Measurements from ENCODE around the gene CHCHD3.
"Not testable (repeated sequence)": the region's sequence is repeated elsewhere in the genome, so short reads cannot be mapped to it uniquely, and the experiment has no call there.

CHCHD3 gene

DNA sequence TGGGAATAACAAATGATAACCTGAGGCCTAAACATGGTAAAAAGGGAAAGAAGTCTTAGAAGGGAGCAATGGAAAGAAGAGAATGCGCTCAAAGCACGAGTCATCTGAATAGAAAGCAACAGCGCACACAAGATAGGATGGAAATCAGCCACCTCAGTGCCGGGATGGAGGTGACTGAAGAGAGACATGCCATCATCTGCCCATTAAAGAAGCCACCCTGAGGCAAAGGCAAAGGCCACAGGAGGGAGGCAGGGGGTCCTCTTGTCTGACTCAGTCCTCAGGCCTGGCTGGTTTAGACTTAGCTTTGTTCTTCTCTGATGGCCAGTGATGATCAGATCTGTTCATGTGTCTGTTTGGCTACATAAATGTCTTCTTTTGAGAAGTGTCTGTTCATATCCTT is 180.6 kb downstream of the CHCHD3 start:
- no peak for DNase-seq (ENCODE audit: low spot score)

DNA sequence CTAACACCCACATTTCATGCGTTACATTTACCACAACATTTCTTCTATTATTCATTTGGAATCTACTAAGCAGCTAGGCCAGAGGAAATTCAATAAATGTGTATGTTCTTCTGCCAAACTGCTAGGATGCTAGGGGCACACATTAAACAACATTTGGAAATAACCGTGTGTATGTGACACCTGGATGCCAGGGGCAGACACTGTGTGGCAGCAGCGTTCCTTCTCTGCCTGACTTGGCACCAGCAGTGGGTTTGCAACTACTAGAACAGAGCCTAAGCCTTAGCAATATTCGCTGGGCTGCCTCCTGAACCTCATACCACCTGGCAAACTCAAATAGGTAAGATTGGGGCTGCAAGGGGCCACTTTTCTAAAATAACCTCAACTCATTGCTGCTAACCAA is 182.1 kb downstream of the CHCHD3 start:
- no peak for DNase-seq (ENCODE audit: low spot score)

DNA sequence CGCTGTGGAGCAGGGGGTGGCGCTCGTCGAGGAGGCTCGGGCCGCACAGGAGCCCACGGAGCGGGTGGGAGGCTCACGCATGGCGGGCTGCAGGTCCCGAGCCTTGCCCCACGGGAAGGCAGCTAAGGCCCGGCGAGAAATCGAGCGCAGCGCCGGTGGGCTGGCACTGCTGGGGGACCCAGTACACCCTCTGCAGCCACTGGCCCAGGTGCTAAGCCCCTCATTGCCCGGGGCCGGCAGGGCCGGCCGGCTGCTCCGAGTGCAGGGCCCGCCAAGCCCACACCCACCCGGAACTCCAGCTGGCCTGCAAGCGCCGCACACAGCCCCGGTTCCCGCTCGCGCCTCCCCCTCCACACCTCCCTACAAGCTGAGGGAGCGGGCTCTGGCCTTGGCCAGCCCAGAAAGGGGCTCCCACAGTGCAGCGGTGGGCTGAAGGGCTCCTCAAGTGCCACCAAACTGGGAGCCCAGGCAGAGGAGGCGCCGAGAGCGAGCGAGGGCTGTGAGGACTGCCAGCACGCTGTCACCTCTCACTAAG is 183.2 kb downstream of the CHCHD3 start:
- DNase-seq (ENCODE audit: low spot score), result not testable (repeated sequence)

DNA sequence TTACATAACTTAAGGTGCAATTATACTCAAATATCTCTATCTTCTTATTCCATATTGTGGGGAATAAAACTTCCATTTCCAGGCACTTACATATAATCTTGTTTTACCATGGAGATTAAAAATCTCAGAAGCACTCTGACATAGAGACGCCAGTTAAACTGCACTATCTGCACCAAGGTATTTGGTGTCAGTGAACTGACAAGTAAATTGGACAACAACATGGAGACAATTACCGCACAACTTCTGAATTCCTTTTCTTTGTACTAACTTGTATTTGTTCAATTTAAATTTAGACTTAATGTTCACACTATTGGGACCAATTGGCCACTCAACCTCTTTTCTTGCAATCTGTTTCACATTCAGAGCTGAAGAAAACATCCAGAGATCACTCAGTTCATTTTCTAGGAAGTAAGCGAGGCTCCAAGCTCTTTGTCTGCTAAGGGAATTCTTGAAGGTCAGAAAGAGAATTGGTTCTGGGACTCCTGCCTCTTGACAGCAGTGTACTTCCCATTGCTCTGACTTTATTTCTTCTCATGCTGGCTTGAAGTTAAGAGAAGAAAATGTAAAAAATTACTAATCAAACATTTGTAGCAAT is 184.7 kb downstream of the CHCHD3 start:
- no peak for DNase-seq (ENCODE audit: low spot score)

DNA sequence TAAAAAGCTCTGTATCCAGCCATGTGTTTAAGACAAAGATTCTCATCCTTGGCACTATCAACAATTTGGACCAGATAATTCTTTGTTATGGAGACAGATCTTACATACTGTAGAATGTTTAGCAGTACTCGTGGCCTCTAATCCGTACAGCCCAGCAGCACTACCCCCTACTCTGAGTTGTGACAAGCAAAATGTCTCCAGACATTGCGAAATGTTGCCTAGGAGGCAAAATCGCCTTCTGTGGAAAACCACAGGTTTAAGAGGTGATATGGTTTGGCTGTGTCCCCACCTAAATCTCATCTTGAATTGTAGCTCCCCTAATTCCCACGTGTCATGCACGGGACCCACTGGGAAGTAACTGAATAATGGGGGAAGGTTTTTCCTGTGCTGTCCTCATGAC is 186.7 kb downstream of the CHCHD3 start:
- DNase-seq (ENCODE audit: low spot score), result no peak

DNA sequence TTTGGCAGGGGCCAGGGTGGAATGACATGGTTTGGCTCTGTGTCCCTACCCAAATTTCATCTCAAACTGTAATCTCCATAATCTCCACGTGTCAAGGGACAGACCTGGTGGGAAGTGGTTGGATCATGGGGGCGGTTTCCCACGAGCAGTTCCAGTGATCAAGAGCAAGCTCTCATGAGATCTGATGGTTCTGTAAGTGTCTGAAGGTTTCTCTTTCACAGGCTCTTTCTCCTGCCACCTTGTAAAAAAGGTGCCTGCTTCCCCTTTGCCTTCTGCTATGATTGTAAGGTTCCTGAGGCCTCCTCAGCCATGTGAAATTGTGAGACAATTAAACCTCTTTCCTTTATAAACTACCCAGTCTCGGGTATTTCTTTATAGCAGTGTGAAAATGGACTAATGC is 188.3 kb downstream of the CHCHD3 start:
- DNase-seq (ENCODE audit: low spot score), result no peak

DNA sequence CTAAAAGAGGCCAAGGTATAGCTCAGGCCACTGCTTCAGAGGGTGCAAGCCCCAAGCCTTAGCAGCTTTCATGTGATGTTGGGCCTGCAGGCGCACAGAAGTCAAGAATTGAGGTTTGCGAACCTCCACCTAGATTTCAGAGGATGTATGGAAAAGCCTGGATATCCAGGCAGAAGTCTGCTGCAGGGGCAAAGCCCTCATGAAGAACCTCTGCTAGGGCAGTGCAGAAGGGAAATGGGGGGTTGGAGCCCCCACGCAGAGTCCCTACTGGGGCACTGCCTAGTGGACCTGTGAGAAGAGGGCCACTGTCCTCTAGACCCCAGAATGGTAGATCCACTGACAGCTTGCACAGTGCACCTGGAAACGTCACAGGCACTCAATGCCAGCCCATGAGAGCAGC is 189.1 kb downstream of the CHCHD3 start:
- DNase-seq (ENCODE audit: low spot score), result not testable (repeated sequence)

DNA sequence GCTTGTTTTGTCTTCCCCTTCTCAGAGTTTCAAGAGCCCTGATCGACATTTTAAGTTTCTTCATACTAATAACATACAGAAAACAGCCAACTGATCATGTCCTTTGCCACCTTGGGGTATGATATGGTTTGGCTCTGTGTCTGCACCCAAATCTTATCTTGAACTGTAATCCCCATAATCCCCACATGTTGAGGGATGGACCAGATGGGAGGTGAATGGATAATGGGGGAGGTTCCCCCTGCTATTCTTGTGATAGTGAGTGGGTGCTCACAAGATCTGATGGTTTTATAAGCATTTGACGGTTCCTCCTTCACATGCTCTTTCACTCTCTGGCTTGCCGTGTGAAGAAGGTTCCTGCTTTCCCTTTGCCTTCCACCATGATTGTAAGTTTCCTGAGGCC is 190.3 kb downstream of the CHCHD3 start:
- DNase-seq (ENCODE audit: low spot score), result no peak

DNA sequence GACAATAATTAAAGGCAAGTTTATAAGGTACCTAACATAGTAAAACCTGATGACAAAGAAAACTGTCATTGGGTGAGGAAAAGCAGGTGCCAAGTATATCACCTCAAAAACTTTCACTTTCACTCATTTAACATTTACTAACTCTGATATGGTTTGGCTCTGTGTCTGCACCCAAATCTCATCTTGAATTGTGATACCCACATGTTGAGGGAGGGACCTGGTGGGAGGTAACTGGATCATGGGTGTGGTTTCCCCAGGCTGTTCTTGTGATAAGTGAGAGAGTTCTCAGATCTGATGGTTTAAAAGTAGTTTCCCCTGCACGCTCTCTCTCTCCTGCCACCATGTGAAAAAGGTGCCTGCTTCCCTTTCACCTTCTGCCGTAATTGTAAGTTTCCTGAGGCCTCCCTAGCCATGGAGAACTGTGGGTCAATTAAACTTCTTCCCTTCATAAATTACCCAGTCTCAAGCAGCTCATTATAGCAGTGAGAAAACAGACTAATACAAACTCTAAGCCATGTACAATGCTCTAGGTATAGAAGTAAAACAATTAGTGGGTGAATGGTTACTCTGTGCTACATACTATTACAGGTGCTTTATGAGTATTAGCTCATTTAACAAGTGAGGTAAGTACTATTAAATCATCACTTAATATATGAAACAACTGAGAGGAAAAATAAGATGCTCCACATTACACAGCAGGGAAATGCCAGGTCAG is 199.0 kb downstream of the CHCHD3 start:
- DNase-seq (ENCODE audit: low spot score), result no peak

DNA sequence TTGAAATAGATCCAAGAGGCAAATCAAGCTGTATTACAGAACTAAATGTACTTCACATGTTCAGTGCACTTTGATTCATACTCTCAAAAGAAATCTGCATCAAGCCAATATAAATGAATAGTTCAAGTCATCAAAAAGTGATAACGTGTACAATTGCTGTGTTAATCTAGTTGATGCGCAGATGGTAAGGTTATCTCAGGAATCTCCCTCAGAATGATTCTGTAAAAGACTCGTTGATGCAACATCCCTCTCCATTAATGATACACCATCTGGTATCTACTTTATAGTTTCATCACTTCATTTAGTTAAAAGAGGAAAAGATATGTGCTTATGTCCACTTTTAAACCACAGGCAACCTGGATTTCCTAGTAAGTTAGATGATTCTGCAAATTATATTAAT is 200.6 kb downstream of the CHCHD3 start:
- no peak for DNase-seq (ENCODE audit: low spot score)

DNA sequence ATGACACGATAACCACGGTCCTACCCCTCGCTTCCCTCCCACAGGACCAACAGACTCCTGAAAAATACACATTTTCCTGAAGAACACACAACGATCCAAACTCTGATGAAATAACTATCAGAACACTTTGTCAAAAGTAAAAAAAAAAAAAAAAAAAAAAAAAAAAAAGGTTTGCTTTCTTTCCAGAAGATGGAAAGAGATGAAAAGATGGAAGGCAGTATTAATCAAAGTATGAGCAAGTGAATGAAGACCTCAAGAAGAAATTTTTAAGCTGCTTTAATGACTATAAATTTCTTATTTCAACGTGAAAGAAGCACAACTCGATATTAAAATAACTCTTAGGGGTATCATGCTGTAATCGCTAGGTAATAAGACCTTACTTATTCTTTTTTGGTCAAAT is 202.3 kb downstream of the CHCHD3 start:
- DNase-seq (ENCODE audit: low spot score), result no peak

DNA sequence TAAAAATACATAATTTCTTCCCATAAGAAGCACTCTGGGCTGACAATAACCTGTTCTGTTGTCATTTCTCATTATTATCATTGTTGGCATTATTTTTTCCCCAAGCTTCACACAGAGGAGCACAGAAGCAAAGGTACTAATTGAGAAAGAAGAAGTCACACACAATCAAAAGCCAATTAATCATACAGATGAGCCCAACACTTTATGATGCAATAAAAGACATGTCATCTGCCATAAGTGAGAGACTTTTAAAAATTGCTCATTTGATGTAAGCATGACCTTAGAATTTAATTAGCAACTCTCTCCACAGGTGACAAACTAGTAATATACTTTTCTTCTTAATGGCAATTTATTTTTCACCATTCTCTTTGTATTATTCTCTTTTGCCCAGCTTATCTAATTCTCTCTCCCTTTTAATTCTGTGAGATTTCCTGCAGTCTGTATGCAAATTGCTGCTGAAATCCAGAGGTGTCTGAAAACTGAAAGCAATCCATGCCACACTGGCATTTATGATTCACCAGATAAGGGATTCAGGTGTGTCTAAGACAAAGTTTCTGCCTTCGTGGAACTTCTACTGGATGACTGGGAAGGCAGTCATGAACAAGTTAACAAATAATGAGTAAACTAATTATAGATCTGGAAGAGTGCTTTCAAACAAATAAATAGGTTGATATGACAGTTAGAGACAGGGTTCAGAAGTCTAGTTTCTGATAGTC is 203.5 kb downstream of the CHCHD3 start:
- no peak for DNase-seq (ENCODE audit: low spot score)

DNA sequence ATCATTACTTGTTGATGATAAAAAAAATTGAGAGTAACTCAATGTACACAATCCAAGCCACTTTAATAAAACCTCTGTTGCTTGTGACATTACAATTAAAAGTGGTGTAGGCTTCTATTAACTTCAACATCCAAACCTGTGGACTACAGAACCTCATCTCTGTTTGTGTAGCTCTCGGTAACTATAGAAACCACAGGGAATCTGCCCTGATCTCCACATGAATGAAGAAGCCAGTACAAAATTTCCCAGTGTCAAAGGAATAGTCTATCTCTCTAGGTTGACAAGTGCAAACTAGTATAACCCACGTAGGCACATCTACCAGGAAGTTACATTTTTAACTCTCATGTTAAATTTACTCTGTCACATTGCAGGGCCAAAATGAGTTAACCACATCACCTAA is 204.3 kb downstream of the CHCHD3 start:
- DNase-seq (ENCODE audit: low spot score), result no peak

DNA sequence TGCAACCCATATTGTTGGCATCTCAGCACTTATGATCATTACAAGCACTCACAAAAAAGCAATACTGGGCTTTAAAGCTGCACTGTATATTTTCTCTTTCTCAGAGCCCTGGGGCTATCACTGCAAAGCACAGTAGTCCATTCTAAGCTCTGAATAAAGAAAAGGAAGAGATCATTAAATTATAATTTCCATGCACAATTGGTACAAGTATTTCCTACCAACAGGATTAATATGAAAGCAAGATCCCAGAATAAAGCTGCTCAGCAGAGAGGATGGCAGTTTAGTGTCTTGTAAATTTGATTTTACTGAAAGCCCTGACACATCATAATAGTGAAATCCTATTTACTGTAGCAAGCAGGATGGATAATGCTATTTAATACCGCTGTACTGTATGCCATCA is 205.3 kb downstream of the CHCHD3 start:
- no peak for DNase-seq (ENCODE audit: low spot score)

DNA sequence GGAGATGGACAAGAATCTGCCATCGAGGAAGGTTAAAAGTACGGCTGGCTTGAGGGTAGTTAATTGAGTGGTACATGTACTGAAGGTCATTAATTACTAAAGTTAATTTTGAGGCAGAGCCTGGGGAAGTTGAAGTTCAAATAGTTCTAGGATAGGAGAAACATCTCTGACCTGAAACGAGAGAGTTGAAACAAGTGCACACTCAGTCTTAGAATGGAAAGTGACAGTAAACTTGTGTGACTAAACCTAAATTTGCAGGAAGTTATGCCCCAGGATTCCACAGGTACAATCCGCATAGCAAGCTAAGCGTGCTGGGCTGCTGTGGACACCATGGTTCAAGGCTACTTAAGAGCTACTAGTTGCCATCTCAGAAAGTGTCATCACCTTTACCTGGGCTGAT is 209.9 kb downstream of the CHCHD3 start:
- DNase-seq (ENCODE audit: low spot score), result no peak

DNA sequence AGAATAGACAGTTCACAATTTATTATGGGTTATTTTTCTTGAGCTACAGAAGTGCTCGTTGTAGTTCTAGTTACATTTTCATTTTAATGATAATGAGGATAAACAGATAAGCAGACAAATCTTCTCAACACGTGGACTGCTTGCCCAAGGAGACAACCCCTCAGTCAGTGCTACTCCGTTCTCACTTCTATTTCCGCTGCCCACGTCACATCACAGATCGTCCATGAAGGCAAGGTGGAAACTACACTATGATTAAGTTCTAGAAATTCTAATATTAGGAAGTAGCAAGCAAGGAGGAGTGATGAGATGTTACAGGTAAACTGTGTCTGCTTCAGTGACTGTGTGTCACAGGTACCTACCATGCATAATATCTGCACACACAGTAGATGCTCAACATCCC is 210.5 kb downstream of the CHCHD3 start:
- no peak for DNase-seq (ENCODE audit: low spot score)

DNA sequence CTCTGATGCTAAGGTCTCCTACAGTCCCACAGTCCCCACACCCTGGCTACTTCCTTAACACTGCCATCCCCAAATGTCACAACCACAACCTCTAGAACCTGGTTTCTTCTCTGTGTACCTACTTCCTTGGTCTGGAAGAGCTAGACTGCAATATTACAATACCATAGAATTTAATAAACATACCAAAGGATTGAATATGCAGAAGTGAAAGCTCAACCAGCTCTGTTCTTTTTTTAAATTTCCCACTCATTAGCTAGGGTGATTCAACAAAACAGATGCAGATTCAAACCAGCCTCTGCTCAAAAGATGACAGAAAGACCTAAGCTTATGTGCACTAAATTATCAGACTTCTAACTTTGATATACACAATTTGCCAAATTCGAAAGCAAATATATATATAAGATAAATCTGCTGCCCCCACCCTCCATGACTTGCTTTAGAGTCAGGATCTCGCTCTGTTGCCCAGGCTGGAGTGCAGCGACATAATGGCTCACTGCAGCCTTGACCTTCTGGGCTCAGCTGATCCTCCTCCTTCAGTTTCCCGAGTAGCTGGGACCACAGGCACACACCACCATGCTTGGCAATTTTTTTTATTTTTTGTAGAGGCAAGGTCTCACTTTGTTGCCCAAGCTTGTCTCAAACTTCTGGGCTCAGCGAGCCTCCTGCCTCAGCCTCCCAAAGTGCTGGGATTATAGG is 212.6 kb downstream of the CHCHD3 start:
- no peak for DNase-seq (ENCODE audit: low spot score)

DNA sequence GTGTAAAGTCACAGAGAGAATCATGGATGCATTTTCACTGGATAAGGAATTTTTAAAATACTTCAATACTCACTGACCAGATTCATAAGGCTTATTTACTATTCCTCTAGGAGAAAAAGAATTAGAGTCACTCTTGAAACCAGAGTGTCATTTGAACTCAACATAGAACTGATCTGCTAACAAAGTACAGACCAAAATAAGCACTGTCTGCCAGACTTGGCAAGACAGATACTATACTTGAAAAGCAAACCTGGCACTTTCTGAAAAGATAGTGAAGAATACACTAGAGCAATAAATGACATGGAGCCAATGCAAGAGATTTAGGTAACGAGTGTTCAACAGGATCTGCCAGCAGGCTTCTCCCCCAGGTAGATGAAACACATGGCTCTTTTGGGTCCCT is 215.3 kb downstream of the CHCHD3 start:
- DNase-seq (ENCODE audit: low spot score), result no peak

DNA sequence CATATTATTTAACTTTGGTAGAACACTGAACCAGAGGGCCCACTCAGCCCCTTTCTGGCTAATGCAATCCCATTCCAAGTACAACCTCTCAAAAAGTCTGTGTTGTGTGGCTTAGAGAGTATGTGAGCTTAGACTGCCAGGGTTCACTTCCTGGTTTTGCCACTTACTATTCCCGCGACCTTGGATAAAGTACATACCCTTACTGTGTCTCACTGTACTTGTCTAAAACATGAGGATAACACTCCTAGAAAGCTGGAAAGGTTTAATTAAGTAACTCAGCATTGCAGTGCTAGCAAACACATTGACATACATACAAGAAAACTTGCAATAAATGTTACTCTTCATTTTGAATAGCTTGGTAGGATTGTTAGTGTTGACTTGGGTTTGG is 215.8 kb downstream of the CHCHD3 start:
- no peak for DNase-seq (ENCODE audit: low spot score)

DNA sequence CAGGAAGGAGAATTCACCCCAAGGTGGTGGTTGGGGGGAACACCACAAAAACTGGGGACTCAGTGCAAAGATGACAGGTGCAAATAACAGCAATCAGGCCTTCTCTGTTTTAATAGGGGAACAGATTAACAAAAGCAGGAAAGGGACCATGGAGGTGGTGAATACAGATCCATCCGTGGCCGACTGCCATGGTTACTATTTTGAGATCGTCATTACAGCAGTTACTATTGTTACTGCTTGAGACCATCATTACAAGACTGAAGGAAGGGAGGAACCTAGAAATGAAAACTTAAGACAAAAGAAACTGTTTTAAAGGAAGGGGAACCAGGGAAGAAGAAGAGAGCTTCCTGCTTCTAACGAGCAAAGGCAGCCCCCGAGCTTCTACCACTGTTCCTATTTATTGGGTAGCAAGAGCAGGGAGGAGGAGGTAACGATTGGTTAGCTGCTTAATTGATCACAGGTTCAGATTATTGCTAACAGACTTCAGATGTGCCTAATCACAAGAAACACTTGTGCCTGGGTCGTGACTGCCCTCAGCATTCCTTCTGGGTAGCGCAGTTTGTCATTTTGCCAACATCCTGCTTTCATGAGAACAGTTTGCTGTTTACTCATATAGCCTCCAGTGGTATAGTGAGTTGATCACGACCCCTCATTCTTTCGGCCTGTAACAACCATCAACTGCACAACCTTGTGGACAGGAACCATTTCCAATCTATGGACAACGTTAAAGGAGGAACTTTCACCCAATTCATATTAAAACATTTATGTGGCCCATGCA is 216.3 kb downstream of the CHCHD3 start:
- DNase-seq (ENCODE audit: low spot score), result no peak

DNA sequence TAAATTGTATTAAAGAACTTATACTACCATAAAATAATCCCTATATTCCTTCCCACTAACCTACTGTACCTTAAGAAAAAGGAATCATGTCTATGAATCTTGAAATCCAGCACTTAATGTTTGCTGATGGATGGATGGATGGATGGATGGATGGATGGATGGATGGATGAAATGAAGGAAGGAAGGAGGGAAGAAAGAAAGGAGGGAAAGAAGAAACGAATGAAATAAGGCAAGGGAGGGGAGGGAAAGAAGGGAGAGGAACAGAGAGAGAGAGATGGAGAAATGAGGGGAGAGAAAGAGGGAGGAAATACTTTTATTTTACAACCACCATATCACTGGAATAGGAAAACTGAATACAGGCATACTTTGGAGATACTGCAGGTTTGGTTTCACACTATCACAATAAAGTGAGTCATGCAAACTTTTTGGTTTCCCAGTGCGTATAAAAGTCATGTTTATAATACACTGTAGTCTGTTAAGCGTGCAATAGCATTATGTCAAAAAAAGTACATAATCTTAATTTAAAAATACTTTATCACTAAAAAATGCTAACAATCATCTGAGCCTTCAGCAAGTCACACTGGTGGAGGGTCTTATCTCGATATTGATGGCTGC is 219.8 kb downstream of the CHCHD3 start:
- DNase-seq (ENCODE audit: low spot score), result no peak
